HepG2 (cell line): ENCODE results near the gene CRHR1. TPM values are rescaled to one million over a fixed set of nuclear protein-coding genes. Genes with fewer than 3 reads are reported as not detected.
A peak's percentile ranks its signal among the peaks of the same experiment; 100 is the strongest.

Experiments
- ATAC-seq: fragments of 200-7000 bp; cut with Tn5 transposase; 3 replicates; pipeline ENCODE4 v1.9.1; 2020; ENCODE audit warnings: mild to moderate bottlenecking, moderate library complexity
- BruUV-seq: library from RNA; stranded (reverse); fragments of 400-500 nt; replicated peaks from 2 replicates; lab custom pipeline; 2021; lab: Mats Ljungman, UMichigan
- CTCF ChIA-PET: fragments of 300-600 bp; formaldehyde crosslinking; extraction: SDS; loops from one replicate; lab custom pipeline; 2021; ENCODE audit warnings: low total read pairs, inconsistent platforms, low intra/inter-chr PET ratio; lab: Yijun Ruan, JAX
- POLR2A ChIA-PET: fragments of 350-600 bp; sonication (Branson Sonifier 250); formaldehyde crosslinking; loops from one replicate; lab custom pipeline; 2020; ENCODE audit warnings: antibody characterized with exemption, inconsistent platforms; lab: Yijun Ruan, JAX
- DNase-seq: peaks from one replicate; pipeline ENCODE4 v3.0.0-alpha.2; 2015; ENCODE audit warnings: low spot score
- FAIRE-seq: peaks from 3 replicates; lab custom pipeline; 2011; peaks lifted over from hg19 to GRCh38; lab: Jason Lieb, UNC
- H2AFZ ChIP-seq: one replicate; pipeline ENCODE4 v1.6.1; 2011; ENCODE audit warnings: low read length, inconsistent platforms
- H3K27ac ChIP-seq: fragments of 300-600 bp; 3 replicates; pipeline ENCODE4 v1.8.0; 2011; ENCODE audit warnings: mixed run types, mild to moderate bottlenecking, mixed read lengths, low read length, inconsistent platforms; ENCODE audit not compliant: insufficient read depth; ENCODE audit errors: extremely low read length
- H3K27me3 ChIP-seq, 2 experiments: fragments of 200-600 bp in 1 of 2; 2 replicates in 1 of 2; 3 replicates in 1 of 2; pipeline versions ENCODE4 v1.6.0 to v1.8.0; 2011; ENCODE audit warnings: low read length in 2 of 2, mild to moderate bottlenecking in 2 of 2, moderate library complexity in 2 of 2, inconsistent platforms in 1 of 2; ENCODE audit not compliant: insufficient read depth in 2 of 2, control insufficient read depth in 1 of 2
- H3K36me3 ChIP-seq, 2 experiments: fragments of 200-600 bp in 1 of 2; replicated peaks in 1 of 2; 2 replicates in 1 of 2; 3 replicates in 1 of 2; pipeline versions ENCODE4 v1.5.1 to v1.8.0; 2011; ENCODE audit warnings: low read length in 2 of 2, inconsistent platforms in 1 of 2; ENCODE audit not compliant: insufficient read depth in 2 of 2, control insufficient read depth in 1 of 2
- H3K4me1 ChIP-seq: 2 replicates; pipeline ENCODE4 v1.5.1; 2012; ENCODE audit warnings: low read length, inconsistent platforms; ENCODE audit not compliant: insufficient read depth
- H3K4me2 ChIP-seq: 2 replicates; pipeline ENCODE4 v1.6.0; 2011; ENCODE audit warnings: low read depth, low read length, inconsistent platforms
- H3K4me3 ChIP-seq, 3 experiments: fragments of 200-600 bp in 1 of 3; sonication (generic), shearing (Covaris generic) in 1 of 3; replicated peaks in 1 of 3; 2 replicates each; pipeline ENCODE4 v1.5.1; 2011 to 2016; ENCODE audit warnings: low read length in 3 of 3, inconsistent platforms in 2 of 3, low read depth in 2 of 3, mild to moderate bottlenecking in 2 of 3, control low read depth in 1 of 3, mixed read lengths in 1 of 3; ENCODE audit not compliant: insufficient read depth in 1 of 3
- H3K79me2 ChIP-seq: one replicate; pipeline ENCODE4 v1.6.1; 2011; ENCODE audit warnings: low read length, inconsistent platforms; ENCODE audit not compliant: insufficient read depth
- H3K9ac ChIP-seq: 2 replicates; pipeline ENCODE4 v1.6.0; 2011; ENCODE audit warnings: mild to moderate bottlenecking, low read depth, low read length, inconsistent platforms; ENCODE audit not compliant: insufficient read depth
- H3K9me3 ChIP-seq: 2 replicates; pipeline ENCODE4 v1.5.1; 2012; ENCODE audit warnings: mild to moderate bottlenecking, low read length
- H4K20me1 ChIP-seq: 2 replicates; pipeline ENCODE4 v1.6.0; 2011; ENCODE audit warnings: inconsistent platforms, mild to moderate bottlenecking, low read length, moderate library complexity; ENCODE audit not compliant: insufficient read depth
- MIER2 ChIP-seq: IDR thresholded peaks from 2 replicates; pipeline ENCODE4 v1.6.1; 2016; ENCODE audit warnings: missing biosample characterization, missing genetic modification reagents
- WGBS: methylation state at CpG from one replicate; pipeline ENCODE4 v1.1.6; 2017; ENCODE audit warnings: low lambda C conversion rate; 5-methylcytosine and 5-hydroxymethylcytosine counted together
- in situ Hi-C: cut with HindIII; loops from 2 replicates; pipeline ENCODE4 v1.10.0; 2017; ENCODE audit warnings: low pct_unique_long_range_greater_than_20kb; ENCODE audit not compliant: extremely low pct_ligation_motif_present
- intact Hi-C: fragments of 100-400 bp; cut with micrococcal nuclease; formaldehyde crosslinking; loops from one replicate; pipeline ENCODE4 v1.10.0; 2022; ENCODE audit not compliant: unreplicated experiment
- polyA plus RNA-seq, 8 experiments: library from polyadenylated mRNA; depleted of rRNA in 3 of 8; stranded (reverse) in 7 of 8; unstranded in 1 of 8; fragments of >200 nt; fragmentation: Illumina TruSeq in 4 of 8; extraction: Trizol in 4 of 8; gene quantifications; 2 replicates each; pipeline versions ENCODE4 v1.2.1 to v1.2.3, GENCODE V29; 2011 to 2016; ENCODE audit warnings: low read depth in 4 of 8, missing spikeins in 1 of 8, mixed read lengths in 1 of 8; ENCODE audit not compliant: insufficient read depth in 1 of 8
- total RNA-seq, 5 experiments: library from RNA; depleted of rRNA; stranded (reverse); fragments of >200 nt; fragmentation: Illumina TruSeq; extraction: Trizol; gene quantifications; 2 replicates each; pipeline ENCODE4 v1.2.3, GENCODE V29; 2016; ENCODE audit warnings: low read depth in 1 of 5
- TF ChIP-seq, protein P1 (sequence below): sonication (generic); formaldehyde crosslinking; IDR thresholded peaks from 2 replicates; pipeline ENCODE4 v1.5.0; 2020; ENCODE audit warnings: missing genetic modification reagents, mild to moderate bottlenecking, borderline replicate concordance
- TF ChIP-seq, protein P2 (sequence below), 2 experiments: IDR thresholded peaks; 2 replicates each; pipeline ENCODE4 v1.6.1; 2011 to 2012; ENCODE audit warnings: low read length in 2 of 2, borderline replicate concordance in 1 of 2, low read depth in 1 of 2, mild to moderate bottlenecking in 1 of 2, moderate library complexity in 1 of 2

CRHR1 gene
- total and polyA plus RNA-seq, 2 of the 13 experiments (the other 11 are each of a cell fraction or from before 2014, with no cell fraction given): not detected

DNA sequence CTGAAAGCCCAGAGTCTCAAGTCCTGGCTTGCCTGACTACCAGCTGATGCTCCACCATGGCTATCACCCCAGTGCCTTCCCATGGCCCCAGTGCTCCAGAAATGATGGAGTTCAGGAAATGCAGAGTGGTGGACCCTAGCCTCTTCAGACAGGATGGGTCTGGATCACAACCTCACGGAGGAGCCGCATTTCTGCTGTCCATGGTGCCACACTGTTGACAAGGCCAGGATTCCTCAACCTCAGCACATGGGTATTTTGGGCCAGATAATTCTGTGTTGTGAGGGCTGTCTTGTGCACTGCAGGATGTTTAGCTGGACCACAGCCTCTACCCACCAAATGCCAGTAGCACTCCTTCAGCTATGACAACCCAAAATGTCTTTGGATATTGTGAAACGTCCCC lies 6.7 kb upstream of the CRHR1 start:
- 38% methylated on average over 3 of the region's 3 CpGs for WGBS
- no peak overlapping the region for H2AFZ ChIP-seq
- ATAC-seq: no peak
- CTCF ChIA-PET: no interaction called here
- TF ChIP-seq, protein P1, sequence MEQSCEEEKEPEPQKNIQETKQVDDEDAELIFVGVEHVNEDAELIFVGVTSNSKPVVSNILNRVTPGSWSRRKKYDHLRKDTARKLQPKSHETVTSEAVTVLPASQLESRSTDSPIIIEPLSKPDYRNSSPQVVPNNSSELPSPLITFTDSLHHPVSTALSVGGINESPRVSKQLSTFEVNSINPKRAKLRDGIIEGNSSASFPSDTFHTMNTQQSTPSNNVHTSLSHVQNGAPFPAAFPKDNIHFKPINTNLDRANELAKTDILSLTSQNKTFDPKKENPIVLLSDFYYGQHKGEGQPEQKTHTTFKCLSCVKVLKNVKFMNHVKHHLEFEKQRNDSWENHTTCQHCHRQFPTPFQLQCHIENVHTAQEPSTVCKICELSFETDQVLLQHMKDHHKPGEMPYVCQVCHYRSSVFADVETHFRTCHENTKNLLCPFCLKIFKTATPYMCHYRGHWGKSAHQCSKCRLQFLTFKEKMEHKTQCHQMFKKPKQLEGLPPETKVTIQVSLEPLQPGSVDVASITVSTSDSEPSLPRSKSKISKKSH (CRISPR knock-in tag): no peak
- TF ChIP-seq, protein P2, sequence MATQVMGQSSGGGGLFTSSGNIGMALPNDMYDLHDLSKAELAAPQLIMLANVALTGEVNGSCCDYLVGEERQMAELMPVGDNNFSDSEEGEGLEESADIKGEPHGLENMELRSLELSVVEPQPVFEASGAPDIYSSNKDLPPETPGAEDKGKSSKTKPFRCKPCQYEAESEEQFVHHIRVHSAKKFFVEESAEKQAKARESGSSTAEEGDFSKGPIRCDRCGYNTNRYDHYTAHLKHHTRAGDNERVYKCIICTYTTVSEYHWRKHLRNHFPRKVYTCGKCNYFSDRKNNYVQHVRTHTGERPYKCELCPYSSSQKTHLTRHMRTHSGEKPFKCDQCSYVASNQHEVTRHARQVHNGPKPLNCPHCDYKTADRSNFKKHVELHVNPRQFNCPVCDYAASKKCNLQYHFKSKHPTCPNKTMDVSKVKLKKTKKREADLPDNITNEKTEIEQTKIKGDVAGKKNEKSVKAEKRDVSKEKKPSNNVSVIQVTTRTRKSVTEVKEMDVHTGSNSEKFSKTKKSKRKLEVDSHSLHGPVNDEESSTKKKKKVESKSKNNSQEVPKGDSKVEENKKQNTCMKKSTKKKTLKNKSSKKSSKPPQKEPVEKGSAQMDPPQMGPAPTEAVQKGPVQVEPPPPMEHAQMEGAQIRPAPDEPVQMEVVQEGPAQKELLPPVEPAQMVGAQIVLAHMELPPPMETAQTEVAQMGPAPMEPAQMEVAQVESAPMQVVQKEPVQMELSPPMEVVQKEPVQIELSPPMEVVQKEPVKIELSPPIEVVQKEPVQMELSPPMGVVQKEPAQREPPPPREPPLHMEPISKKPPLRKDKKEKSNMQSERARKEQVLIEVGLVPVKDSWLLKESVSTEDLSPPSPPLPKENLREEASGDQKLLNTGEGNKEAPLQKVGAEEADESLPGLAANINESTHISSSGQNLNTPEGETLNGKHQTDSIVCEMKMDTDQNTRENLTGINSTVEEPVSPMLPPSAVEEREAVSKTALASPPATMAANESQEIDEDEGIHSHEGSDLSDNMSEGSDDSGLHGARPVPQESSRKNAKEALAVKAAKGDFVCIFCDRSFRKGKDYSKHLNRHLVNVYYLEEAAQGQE (IDR thresholded peaks at IDR 0.05; ENCODE audit: borderline replicate concordance in 1 of 2, low read depth in 1 of 2, low read length in 2 of 2): peak; percentile 53 to 89
- peak; percentile 71; the same call in 1 of the 2 replicates for TF ChIP-seq MIER2 (CRISPR knock-in tag)
- TF ChIP-seq, all 625 proteins: peak for 2
- in situ Hi-C loops: no loop called here
- Histone ChIP-seq H3K4me3 (no peak overlapping the region), H3K79me2 (no peaks in the 10 kb centered on the region), H3K4me1 (no peaks in the 10 kb centered on the region), H3K9me3 (no peaks in the 10 kb centered on the region), H3K9ac (no peak overlapping the region), H3K27ac (no peak overlapping the region), H3K36me3 (no peaks in the 10 kb centered on the region), H4K20me1 (no peaks in the 10 kb centered on the region), H3K27me3 (peaks cover 8 to 49% of the 10 kb centered on the region in 2 experiments), H3K4me2 (no peak overlapping the region)
- no peak for FAIRE-seq
- BruUV-seq: no TSS peak
- DNase-seq: no peak
- POLR2A ChIA-PET: no interaction called here
- intact Hi-C loops: no loop called here
